ENCODE data around the gene GGA3.

Gene GGA3

DNA sequence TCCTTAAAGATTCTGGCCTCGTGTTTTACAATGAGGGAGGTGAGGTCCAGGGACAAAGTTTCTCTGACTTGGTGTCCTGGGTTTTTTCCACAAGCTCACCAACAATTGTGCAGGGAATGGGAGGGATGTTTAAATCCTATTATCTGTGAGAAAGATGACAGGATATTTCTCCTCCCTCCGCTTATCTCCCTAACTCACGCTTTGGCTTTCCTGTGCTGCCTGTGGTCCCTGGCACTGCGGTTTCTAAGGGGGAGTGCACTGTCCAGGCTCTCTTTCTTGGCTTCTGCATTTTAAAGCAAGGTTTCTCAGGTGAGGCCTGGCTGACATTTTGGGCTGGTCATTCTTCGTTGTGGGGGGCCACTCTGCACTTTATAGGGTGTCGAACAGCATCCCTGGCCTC lies 16.4 kb downstream of the GGA3 start:
- DNase-seq (ENCODE audit: low read depth in 3 of 3), result no peak

GRCh38 chr17:75244133-75244866 lies 17.1 kb downstream of the GGA3 start:
- peak in 1 of 3 experiments; percentile 19 for DNase-seq (ENCODE audit: low read depth in 3 of 3)

GRCh38 chr17:75242461-75243042 lies 18.9 kb downstream of the GGA3 start:
- DNase-seq (ENCODE audit: low read depth in 3 of 3), result peak in 1 of 3 experiments; percentile 24

GRCh38 chr17:75241996-75242460 lies 19.4 kb downstream of the GGA3 start:
- DNase-seq (ENCODE audit: low read depth in 3 of 3), result peak in 1 of 3 experiments; percentile 15

DNA sequence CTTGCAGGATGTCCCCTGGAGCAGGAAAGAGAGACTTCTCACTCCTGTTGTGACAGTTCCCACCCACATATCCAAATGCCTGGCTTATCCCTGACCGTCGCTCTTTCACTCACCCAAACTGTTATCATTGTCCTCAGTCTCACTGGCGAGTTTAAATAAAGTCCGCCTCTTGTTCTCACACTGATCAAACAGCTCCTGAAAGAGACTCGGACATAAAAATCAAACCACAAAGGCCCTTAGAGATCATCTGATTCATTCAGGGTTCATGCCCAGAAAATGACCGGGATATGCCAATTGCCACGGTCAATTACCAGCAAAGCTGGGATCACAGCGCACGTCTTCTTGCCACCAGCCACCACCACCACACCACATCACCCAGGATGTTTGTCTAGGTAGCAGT lies 19.9 kb downstream of the GGA3 start:
- no peak for DNase-seq (ENCODE audit: low read depth in 3 of 3)

DNA sequence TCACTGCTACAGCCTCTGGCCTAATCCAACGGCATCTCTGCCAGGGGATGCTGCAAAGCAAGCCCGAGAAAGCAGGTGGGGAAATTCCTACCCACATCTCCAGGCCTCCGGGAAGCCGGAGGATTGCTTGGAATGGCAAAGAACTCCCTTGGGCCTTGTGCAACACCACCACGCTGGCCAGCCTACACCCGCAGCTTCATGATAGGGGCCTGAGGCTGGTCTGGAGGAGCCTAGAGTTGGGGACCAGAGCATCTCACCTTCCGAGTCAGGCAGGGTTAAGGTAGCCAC lies 20.3 kb downstream of the GGA3 start:
- no peak for DNase-seq (ENCODE audit: low read depth in 3 of 3)

DNA sequence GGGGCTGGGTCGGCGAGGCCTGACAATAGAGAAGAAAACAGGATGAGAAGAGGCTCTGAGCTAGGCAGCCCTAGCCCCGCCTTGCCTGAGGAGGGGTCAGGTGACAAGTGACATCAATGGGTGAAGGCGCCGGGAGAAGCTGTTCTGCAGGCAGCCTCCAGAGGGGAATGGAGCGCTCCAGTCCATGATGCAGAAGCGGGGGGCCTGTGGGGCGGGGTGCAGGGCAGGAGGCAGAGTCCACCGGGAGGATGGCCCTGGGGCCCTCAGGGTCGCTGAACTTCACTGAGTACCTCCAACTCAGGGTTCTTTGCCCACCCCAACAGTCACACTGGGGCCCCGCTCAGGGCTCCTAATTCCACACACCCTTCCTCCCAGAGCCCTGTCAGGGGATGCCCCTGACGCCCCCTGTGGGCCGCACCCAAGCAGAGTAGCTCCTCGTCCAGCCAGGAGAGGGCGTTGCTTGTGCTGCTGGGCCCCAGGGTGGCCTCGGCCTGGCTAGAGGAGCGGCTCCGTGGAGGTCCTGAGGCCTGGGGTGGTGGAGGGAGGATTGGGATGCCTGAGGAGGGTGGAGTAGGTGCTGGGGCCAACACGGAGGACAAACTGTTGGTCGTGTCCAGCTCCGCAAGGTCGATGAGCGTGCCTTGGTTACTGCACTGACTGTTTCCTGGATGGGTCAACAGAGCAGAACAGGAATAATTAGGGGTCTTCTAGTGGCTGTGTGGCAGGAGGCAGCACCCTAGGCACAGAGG lies 20.8 kb downstream of the GGA3 start:
- DNase-seq (ENCODE audit: low read depth in 3 of 3), result peak in 1 of 3 experiments; percentile 51

GRCh38 chr17:75239778-75240393 lies 21.5 kb downstream of the GGA3 start:
- no peak for DNase-seq (ENCODE audit: low read depth in 3 of 3)

DNA sequence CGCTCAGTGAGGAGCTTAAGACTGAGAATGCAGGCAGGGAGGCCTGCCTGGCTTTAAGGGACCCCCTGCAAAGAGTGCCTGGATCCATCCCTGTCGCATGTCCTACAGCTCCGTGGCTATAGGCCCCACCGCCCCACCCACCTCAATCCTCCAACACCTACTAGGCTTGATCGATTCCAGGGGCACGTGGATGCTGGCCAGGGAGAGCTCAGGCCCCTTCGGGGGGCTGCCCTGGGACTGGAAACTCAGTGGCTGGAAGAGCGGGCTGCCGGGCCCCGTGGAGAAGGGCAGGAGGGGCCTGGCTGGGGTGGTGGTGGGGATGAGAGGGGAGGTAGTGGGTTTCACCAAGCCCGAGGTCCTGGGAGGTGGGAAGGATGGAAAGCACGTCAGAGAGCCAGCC lies 22.2 kb downstream of the GGA3 start:
- no peak for DNase-seq (ENCODE audit: low read depth in 3 of 3)

GRCh38 chr17:75238684-75239191 lies 22.7 kb downstream of the GGA3 start:
- peak in 2 of 3 experiments; percentile 35 to 59 for DNase-seq (ENCODE audit: low read depth in 3 of 3)

GRCh38 chr17:75238020-75238580 lies 23.3 kb downstream of the GGA3 start:
- no peak for DNase-seq (ENCODE audit: low read depth in 3 of 3)

GRCh38 chr17:75237100-75238014 lies 24.0 kb downstream of the GGA3 start:
- DNase-seq (ENCODE audit: low read depth in 3 of 3), result no peak

- DNase-seq (ENCODE audit: low read depth in 3 of 3), result no peak
These were observed 28.6 kb downstream of the GGA3 start for GRCh38 chr17:75232786-75233185.

DNA sequence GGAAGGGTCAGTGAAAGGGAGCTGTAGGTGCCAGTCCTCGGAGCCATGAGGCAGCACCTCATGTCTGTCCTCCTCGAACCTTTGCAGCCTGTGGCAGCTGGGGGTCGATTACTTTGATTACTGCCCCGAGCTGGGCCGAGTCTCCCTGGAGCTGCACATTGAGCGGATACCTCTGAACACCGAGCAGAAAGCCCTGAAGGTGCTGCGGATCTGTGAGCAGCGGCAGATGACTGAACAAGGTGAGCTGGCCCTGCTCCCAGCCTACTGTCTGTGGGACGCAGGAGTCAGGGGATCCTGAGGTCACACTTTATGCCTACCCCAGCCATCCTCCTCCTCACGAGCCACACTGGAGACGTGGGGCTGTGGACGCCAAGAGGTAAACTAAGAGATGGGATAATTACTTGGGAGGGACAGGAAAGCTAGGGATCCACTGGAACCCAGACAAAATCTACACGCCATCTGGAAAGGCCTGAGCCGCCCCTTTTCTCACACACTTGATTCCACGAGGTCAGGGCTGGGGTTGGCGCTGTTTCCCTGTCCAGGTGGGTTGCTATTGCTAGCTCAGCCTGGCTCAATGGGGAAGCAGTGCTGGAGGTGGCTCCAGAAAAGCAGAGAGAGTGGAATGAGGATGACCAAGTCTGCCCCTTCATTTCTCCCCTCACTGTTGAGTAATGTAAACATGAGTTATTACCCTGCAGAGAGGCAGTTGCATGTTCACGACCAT lies 29.5 kb downstream of the GGA3 start:
- no peak for DNase-seq (ENCODE audit: low read depth in 3 of 3)

GRCh38 chr17:75231071-75231470 lies 30.3 kb downstream of the GGA3 start:
- no peak for DNase-seq (ENCODE audit: low read depth in 3 of 3)

DNA sequence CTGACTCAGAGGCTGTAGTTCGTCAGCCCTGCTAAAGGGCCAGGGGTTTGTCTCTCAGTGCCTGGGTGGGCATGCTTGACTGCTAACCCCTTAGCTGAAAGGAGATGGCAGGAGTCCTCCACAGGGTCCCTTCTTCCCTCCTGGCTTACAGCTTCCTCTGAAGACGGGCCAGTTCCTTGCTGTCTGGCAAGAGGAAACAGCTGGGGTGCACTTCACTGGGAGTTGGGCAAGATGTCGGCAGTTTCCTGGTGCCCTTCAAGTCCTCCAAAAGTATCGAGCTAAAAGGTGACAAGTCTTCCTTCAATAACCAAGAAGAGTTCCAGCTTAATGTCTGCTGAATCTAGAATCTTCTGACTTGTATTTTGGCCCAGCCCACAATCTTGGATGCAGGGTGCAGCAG lies 32.6 kb downstream of the GGA3 start:
- DNase-seq (ENCODE audit: low read depth in 3 of 3), result no peak

- DNase-seq (ENCODE audit: low read depth in 3 of 3), result no peak
These were observed 33.1 kb downstream of the GGA3 start for GRCh38 chr17:75228305-75228704.

DNA sequence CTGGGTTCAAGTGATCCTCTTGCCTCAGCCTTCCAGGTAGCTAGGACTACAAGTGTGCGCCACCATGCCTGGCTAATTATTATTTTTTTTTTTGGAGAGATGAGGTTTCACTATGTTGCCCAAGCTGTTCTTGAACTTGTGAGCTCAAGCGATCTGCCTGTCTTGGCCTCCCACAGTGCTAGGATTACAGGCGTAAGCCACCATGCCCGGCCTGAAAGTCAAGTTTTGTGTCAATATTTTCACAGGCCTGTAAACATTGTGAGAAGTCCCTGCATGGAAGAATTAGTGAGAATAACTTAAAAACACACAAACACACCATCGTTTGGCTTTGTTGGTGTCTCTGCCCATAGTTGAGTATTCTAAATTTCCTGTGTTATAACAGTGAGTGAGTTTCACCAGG lies 33.7 kb downstream of the GGA3 start:
- DNase-seq (ENCODE audit: low read depth in 3 of 3), result no peak

DNA sequence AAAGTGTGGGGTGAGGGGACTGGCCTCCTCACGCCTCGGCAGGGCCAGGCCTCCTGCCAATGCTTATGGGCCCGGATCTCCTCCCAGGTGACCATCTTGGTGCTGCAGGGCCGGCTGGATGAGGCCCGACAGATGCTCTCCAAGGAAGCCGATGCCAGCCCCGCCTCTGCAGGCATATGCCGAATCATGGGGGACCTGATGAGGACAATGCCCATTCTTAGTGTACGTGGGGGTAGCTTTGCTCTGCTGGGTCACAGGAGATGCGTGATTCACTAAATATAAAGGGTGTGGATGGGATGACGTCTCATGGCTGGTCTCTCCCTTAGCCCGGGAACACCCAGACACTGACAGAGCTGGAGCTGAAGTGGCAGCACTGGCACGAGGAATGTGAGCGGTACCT lies 36.4 kb downstream of the GGA3 start:
- DNase-seq (ENCODE audit: low read depth in 3 of 3), result no peak

- no peak for DNase-seq (ENCODE audit: low read depth in 3 of 3)
These were observed 41.6 kb downstream of the GGA3 start for GRCh38 chr17:75219815-75220214.
